GM18907 (cell line): ENCODE measurements around the gene TNIK.
"Not testable (repeated sequence)": the region's sequence is repeated elsewhere in the genome, so short reads cannot be mapped to it uniquely, and the experiment has no call there.

Experiments
- ATAC-seq: cut with Tn5 transposase; IDR thresholded peaks from one replicate; pipeline ENCODE4 v1.9.1; 2021; ENCODE audit warnings: mild to moderate bottlenecking, moderate library complexity; ENCODE audit not compliant: unreplicated experiment

Gene TNIK

DNA sequence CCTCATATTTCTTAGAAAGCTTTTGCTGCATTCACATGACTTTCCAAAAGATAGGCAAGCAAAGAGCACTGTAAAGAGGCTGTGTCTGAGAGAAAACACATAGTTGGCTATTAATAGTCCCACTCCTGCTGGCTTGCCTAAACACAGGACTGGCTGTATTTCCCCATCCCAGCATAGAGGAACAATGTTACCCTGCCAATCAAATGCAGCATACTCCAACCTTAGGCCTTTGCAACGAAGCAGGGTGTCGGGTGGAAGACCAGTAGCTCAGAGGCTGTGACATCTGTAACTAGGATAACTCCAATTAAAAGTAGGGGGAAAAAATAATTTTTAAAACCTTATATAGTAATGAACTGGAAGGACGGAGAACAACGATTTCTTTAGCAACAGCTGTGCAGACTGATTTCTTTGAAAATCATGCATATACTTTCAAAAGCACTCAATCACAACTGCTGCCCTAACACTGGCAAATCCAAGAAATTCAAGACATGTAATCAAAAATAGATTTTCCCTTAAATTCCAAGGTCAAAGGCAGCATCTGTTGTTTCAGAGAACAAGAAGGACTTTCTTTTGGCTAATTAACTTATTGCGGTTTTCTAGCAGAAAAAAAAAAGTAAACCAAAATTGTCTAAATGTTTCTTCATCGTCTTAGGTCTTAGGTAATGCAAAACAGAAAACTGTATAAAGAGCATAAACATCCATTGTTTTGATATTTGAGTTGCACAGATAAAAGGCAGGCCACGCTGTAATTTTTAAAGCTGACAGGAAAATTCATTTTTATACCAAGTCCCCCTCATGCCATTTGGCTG is 139.3 kb downstream of the TNIK start:
- ATAC-seq, result no peak

DNA sequence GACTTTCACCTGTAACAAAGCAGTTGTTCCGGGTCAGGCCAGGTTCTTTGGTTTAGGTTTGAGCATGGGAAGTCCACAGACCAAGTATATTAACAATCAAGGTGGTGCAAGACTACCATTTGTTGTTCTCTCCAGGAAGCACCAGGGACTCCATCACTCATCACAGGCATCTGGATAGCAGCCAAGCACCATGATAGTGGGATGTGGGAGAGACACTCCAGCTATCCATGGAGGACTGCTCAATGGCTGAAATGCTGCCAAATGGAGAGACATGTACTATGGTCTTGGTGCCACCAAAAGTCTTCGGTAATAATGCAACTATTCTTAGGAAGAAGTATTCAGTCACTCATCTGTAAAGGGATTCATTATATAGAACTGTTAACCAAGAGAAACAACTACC is 143.0 kb downstream of the TNIK start:
- ATAC-seq, result no peak

DNA sequence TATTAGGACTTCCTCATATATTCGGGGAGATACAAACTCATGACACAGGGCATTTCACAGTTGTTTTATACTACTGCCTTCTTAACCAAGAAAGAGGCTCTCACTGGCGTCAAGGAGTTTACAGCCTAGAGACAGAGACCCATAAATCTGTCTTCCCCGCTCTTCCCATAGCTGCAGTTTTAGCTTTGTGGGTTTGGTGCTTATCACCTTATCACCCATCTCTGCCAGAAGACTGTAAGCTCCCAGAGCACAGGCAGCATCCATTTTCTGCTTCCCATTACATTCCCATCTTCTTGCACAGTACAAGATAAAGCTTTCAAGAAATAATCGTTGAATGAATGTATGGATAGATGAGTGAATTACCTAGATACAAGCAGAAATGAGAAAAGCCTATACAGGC is 144.3 kb downstream of the TNIK start:
- ATAC-seq, result no peak

DNA sequence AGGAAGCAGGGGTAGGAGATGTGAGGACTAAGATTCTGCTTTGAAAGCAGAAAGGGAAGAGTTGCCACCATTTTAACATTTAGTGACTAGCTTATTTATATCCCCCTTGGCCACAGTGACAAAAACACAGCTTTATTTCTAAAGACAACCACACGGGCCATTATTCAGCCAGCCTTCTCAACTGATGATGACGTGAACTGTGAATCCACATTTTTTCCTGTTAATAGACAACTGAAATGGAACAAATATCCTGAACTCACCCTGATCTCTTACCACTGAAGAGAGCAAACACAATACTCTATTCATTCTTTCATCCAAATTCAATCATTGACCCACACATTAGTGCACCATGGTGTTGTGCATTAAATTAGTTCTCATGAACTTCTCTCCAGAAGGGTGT is 145.1 kb downstream of the TNIK start:
- ATAC-seq, result no peak

DNA sequence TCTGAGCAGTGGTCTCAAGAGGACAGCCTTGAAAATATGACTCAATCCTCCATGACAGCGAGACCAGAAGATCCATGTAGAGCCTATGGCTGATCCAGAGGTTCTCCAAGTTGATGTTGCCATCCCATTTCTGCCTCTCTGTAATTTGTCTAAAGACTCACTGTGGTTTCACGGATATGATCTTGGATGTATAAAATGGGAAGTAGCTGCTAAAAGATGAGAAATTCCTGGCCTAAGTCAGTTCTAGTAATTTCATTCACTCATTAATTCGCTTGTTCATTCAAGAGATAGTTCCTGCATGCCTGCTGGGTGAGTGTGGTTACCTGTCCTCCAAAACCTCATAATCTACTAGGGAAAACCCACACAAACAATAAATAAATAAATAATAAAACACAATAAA is 145.9 kb downstream of the TNIK start:
- ATAC-seq, result no peak

DNA sequence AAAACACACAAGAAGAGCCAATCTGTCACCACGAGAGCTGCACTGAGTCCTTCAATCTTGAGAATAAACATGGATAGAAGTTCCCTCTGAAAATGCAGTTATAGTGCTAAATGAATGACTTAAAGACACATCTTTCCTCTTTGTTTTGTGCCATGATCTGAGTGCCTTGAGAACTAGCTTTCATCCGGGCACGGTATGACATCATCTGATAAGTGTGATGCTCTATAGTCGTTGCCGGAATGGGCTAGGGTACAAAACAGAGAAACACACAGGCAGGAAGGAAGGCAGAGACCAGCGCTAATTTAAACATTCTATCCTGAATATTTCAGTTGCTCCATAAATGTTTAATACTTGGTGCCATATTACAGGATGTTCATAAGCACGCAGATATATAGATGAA is 146.5 kb downstream of the TNIK start:
- ATAC-seq, result no peak

DNA sequence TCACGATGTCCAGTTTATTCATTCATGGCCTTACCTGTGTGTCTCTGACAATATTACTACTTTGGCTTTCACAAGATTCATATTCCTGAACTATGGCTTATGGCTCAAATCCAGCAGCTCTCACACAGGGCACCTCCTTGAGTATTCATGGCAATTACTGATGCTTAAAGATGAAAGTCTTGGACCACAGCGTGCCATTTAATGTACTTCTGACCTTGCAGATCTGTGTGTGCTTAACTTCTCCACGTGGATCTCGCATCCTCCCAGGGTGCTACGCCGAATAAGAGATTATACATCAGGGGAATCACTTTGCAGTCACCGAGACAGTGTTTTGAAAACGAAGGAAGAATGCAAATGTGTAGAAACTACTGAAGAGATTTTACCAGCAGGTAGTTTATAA is 147.5 kb downstream of the TNIK start:
- ATAC-seq, result no peak

DNA sequence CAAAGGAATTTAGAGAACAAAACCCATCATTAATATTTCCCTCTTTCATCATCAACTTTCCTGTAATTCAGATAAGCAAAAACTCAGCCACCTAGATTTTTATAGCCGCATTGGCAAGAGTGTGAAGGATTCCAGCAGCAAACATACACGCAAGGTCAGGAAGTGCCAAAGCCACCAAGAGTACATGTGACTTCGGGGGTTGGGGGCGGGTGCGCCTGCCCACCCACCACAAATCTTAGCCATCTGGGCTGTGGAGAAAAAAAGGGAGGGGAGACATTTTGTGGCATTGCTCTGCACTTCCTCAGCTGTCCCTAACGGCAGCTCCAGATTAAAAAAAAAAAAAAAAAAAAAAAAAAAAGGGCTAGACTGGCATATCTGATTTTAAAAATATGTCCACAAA is 148.4 kb downstream of the TNIK start:
- ATAC-seq, result no peak

DNA sequence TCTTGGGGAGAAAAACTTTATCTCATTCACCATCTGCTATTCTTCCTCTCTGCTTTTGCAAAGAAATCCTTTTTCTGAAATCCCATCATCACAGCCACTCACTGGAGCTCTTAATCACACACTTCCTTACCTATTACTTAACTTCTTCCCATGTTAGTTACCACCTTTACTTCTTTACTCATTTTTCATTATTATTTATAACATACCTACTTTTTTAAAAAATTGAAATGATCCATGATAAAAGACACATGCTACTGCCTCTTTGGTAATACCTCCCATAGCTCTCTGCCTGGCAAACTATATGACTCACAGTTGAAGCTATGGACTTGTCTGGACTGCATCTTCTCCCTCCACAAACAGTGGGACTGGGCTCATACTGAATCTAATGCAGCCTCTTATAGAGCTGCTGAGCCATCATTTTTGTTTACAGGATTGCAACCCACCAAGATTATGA is 150.3 kb downstream of the TNIK start:
- peak; percentile 62 for ATAC-seq

DNA sequence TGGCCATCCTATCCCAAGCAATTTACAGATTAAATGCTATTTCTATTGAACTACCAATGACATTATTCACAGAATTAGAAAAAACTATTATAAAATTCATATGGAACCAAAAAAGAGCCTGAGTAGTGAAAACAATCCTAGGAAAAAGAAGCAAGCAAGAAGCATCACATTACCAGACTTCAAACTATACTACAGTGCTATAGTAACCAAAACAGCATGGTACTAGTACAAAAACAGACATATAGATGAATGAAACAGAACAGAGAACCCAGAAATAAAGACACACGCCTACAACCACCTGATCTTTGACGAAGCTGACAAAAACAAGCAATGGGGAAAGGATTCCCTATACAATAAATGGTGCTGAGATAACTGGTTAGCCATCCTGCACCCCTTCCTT is 152.2 kb downstream of the TNIK start:
- no peak for ATAC-seq

DNA sequence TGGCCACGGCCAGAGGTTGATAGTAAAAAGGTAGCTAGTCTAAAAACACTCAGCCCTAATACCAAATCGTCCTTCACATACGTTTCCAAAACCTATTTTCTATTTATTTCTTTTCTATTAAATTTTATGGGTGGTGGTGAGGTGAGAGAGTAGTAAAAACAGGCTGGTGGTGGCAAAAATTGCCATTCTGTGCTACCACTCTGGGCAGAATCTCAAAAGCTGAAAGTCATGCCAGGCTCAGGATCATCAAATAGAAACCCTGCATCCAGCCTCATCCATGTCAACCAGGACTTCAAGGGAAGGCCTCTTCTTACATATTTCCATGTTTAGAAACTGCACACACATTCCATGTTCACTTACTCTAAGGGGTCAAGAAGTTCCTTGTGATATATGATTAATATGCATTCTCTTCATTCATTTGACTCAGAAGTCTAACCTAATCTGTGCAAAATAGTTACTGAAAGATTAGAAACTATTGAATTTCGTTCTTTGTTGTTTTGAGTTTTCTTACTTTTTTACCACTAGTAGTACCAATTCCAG is 153.1 kb downstream of the TNIK start:
- ATAC-seq, result no peak

DNA sequence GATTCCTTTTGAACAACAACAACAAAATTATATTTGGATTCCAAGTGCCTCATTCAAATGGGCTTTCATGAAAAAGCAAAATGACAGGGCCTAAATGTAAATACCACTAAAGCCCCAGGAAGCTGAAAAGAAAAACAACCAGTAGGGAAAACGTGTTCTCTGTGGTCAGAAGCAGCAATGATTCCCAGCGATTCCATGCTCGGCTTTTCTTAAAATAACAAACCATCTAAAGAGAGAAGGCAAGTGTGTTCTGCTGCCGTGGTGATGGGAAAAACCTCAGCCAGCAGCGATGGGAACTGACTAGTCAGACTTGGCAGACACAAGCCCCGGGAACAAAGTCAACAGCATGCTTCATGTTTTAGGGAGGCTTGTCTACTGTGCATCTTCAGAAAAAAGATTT is 153.6 kb downstream of the TNIK start:
- ATAC-seq, result no peak

DNA sequence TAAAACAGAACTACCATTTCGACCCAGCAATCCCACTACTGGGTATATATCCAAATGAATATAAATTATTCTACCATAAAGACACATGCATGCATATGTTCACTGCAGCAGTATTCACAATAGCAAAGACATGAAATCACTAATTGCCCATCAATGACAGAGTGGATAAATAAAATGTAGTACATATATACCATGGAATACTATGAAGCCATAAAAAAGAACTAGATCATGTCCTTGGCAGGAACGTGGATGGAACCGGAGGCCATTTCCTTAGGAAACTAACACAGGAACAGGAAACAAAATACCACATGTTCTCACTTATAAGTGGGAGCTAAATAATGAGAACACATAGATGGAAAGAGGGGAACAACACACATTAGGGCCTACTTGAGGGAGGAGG is 154.4 kb downstream of the TNIK start:
- ATAC-seq, result not testable (repeated sequence)

DNA sequence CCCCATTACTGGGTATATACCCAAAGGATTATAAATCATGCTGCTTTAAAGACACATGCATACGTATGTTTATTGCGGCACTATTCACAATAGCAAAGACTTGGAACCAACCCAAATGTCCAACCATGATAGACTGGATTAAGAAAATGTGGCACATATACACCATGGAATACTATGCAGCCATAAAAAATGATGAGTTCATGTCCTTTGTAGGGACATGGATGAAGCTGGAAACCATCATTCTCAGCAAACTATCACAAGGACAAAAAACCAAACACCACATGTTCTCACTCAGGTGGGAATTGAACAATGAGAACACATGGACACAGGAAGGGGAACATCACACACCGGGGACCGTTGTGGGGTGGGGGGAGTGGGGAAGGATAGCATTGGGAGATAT is 155.7 kb downstream of the TNIK start:
- ATAC-seq, result not testable (repeated sequence)

DNA sequence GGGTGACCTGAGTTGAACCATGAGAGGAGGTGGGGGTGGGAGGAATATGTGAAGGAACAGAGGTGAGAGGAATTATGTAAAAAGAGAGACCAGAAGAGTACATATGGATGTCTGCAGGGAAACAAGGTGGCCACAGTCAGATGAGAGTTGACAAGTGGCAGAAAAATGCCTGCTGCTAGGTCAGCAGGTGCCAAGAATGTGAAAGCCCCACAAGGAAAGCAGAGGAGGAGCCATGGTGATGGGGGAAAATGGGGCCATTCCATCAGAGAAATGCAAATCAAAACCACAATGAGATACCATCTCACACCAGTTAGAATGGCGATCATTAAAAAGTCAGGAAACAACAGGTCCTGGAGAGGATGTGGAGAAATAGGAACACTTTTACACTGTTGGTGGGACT is 156.2 kb downstream of the TNIK start:
- not testable (repeated sequence) for ATAC-seq

DNA sequence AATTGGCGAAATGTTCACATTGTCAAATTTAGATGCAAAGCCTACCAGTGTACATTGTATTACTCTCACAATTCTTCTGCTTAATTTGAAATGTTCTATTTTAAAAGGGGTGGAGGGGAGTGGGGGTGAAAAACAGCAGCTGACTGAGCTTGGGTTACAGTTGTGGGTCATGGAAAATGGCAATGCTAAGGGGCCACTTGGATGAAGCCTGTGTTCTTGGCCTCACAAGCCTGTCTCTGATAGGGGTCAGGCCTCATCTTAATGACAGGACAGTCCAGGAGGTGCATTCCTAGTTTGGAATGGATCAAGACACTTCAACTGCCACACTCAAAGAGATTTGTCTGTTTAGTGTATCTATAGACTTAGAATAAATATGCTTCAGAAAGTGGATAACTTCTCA is 158.2 kb downstream of the TNIK start:
- no peak for ATAC-seq

DNA sequence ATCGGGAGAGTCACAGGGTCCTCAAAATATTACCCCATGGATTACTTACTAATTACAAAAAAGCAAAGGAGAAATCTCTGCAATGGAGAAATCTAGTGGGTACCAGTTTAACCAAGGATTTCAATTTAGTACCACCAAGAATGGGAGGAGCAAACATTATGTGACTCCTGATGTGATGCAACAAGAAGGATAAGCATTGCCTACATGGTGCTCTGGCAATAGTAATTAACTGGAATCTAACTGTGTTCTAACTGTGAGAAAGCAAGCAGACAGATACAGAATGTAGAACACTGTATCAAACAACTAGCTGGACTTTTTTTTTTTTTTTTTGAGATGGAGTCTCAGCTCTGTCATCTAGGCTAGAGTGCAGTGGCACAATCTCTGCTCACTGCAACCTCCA is 159.2 kb downstream of the TNIK start:
- ATAC-seq, result no peak

DNA sequence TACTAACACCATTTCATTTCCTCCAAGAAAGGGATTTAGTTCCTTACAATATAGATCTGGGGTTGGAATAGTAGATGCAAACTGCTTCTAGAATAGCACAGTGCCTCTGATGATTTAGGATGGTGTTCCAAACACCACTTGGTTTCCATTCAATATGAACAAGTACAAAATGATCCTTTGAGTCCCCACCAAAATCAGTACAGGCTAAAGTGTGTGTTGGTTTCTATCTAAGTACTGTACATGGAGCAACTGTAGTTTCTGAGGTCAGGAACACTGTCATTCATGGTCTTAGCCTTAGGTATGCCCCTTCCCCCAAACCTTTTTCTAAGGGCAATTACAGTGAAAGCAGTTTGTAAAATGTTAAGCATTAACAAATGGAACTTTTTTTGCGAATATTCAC is 162.3 kb downstream of the TNIK start:
- no peak for ATAC-seq

DNA sequence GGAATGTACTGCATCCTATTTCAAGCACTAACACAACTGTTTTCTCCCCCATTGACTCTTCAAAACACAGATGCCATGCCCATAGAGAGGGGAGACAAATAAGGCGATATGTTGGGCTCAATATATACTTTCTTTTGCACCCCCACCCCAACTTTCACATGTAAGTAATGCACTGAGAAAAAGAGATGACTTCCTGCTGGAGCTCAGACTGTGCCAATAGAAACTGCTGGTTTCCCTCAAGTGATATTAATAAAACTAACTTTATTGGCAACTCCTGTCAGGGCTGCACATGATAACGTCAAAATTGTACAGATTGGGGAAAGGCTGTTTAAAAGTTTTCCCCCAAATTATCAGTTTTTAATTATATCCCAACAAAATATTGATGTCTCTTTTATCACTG is 163.0 kb downstream of the TNIK start:
- ATAC-seq, result no peak

DNA sequence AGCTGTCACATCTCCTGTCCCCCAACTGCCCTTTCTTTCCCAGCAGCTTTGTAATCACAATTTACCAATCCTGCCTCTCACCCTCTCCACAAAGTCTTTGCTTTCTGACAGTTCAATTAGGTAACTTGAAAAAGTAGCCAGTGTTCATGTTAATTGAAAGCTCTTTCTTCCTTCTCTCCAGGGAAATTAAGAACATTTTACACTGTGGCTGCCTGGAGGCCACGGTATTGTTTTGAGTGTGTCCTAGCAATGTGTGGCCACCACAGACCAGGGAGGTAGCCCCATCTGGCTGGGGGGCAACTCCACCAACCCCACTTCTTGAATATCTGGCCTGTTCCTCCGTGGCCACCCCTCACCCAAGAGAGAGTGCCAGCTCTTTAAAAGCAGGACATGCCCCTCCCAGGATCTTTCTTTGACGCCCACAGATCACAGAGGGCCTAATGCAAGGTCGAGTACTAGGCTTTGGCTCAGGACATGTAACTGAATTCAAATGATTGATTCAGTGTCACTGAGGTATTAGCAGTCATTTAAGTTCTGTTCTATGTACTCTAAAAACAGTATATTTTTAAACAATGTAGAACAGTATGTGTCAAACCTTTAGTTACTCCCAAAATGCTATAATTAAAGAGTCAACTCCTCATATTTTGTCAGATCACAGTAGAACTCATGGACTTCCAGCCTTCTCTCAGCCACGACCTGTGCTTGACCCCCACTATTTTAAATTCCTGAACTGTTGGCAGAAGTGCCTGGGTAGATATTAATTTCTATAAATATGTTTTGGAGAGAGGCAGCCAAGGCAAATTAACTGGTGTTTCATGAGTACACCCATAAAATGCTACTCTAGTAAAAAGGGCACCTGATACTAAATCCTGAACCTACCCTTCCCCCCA is 164.5 kb downstream of the TNIK start:
- no peak for ATAC-seq

DNA sequence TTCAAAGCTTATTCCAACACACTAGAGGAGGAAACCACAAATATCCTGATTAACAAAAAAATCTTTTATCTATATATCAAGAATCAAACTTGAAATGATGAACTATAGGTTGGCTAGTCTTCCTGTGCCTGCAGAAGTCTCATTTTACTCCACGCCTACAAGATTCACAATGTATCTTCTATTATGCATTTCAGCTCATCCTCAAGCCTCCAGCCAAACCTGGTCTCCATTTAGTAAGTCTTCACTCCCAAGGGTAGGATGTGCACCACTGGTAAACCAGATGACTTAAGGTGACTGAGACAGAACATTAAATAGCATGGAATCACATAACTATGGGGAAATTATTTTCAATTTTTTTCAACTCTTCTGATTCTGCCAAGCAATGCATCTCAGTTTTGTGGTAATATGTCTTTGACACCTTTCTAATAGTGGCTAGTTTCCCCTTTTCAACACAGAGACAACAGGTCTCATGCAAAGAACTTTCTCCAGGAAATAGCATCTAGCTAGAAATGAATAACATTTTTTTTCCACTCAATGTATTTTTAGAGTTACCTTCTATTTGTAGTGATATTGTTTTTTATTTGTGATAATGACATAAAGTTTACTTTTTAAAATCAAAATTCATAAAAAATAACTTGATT is 166.9 kb downstream of the TNIK start:
- no peak for ATAC-seq
